Measurements from ENCODE around the gene ABCA5. TPM values are rescaled to one million over a fixed set of nuclear protein-coding genes. Genes with fewer than 3 reads are reported as not detected.

ABCA5 gene
- total RNA-seq, 1 experiment from 2014 or later = 13.3 TPM

GRCh38 chr17:69361156-69361555, 34.2 kb upstream of the ABCA5 start:
- CTCF ChIA-PET = interaction anchor here (0.5 kb wide), 1 partner anchor 16 kb away, joined by 8 read pairs; no protein-coding TSS in a partner anchor
- in situ Hi-C loops (cut with HindIII; ENCODE audit: low pct_unique_long_range_greater_than_20kb, low sequenced_read_pairs) (no loop called here), intact Hi-C loops (cut with micrococcal nuclease; ENCODE audit: unreplicated experiment) (no loop called here)
- no peaks in the 10 kb centered on the region for H3K27me3 ChIP-seq (ENCODE audit: control insufficient read depth, insufficient read depth, low read length)
- H3K36me3 ChIP-seq (ENCODE audit: control insufficient read depth, insufficient read depth, low read length) = no peaks in the 10 kb centered on the region
- no TSS peak for BruUV-seq (replicated peaks)
- DNase-seq (ENCODE audit: low read depth, low spot score) (no peak), ATAC-seq (no peak)
- TF ChIP-seq REST (IDR thresholded peaks at IDR 0.05; ENCODE audit: insufficient read depth in 1 of 2, low read depth in 2 of 2, low read length in 1 of 2) (no peak), SIN3A (IDR thresholded peaks at IDR 0.05; ENCODE audit: borderline replicate concordance, insufficient read depth, low read depth, low read length) (no peak), CTCF (IDR thresholded peaks at IDR 0.05) (no peak), POLR2AphosphoS5 (IDR thresholded peaks at IDR 0.05; ENCODE audit: low read depth, low read length) (no peak), TCF7L2 (IDR thresholded peaks at IDR 0.05; ENCODE audit: low read depth, low read length) (no peak)
- H3K27ac ChIP-seq (ENCODE audit: low read length) = no peak overlapping the region
- H3K4me3 ChIP-seq (ENCODE audit: low read depth in 2 of 2, low read length in 2 of 2) = no peak overlapping the region
- H3K9me3 ChIP-seq (ENCODE audit: control insufficient read depth, insufficient read depth, low read depth, low read length) = no peaks in the 10 kb centered on the region
- POLR2A ChIA-PET = no interaction called here
- no peaks in the 10 kb centered on the region for H3K4me1 ChIP-seq (ENCODE audit: control insufficient read depth, insufficient read depth, low read length)

GRCh38 chr17:69358688-69359596, 32.0 kb upstream of the ABCA5 start:
- H3K36me3 ChIP-seq (ENCODE audit: control insufficient read depth, insufficient read depth, low read length) = no peaks in the 10 kb centered on the region
- BruUV-seq (replicated peaks) = no TSS peak
- no peaks in the 10 kb centered on the region for H3K9me3 ChIP-seq (ENCODE audit: control insufficient read depth, insufficient read depth, low read depth, low read length)
- DNase-seq (ENCODE audit: low read depth, low spot score) (no peak), ATAC-seq (no peak)
- H3K27ac ChIP-seq (ENCODE audit: low read length) = no peak overlapping the region
- POLR2A ChIA-PET = interaction anchor here (0.7 kb wide), 1 partner anchor 10 kb away, joined by 7 read pairs; no protein-coding TSS in a partner anchor
- in situ Hi-C loops (cut with HindIII; ENCODE audit: low pct_unique_long_range_greater_than_20kb, low sequenced_read_pairs) = no loop called here
- H3K27me3 ChIP-seq (ENCODE audit: control insufficient read depth, insufficient read depth, low read length) = no peaks in the 10 kb centered on the region
- no peaks in the 10 kb centered on the region for H3K4me1 ChIP-seq (ENCODE audit: control insufficient read depth, insufficient read depth, low read length)
- TF ChIP-seq REST (IDR thresholded peaks at IDR 0.05; ENCODE audit: insufficient read depth in 1 of 2, low read depth in 2 of 2, low read length in 1 of 2) (no peak), CTCF (IDR thresholded peaks at IDR 0.05) (peak; percentile 53), TCF7L2 (IDR thresholded peaks at IDR 0.05; ENCODE audit: low read depth, low read length) (no peak), SIN3A (IDR thresholded peaks at IDR 0.05; ENCODE audit: borderline replicate concordance, insufficient read depth, low read depth, low read length) (no peak), POLR2AphosphoS5 (IDR thresholded peaks at IDR 0.05; ENCODE audit: low read depth, low read length) (no peak)
- no peak overlapping the region for H3K4me3 ChIP-seq (ENCODE audit: low read depth in 2 of 2, low read length in 2 of 2)
- CTCF ChIA-PET = no interaction called here
- intact Hi-C loops (cut with micrococcal nuclease; ENCODE audit: unreplicated experiment) = no loop called here
